SK-N-SH (cell line): ENCODE measurements around the gene AK2. TPM values are rescaled to one million over a fixed set of nuclear protein-coding genes. Genes with fewer than 3 reads are reported as not detected.

Experiments used
- CTCF ChIA-PET: fragments of 300-600, 350-600 bp; formaldehyde crosslinking; extraction: SDS; loops from one replicate; lab custom pipeline; 2021; lab: Yijun Ruan, JAX
- POLR2A ChIA-PET: fragments of 350-600 bp; sonication (Branson Sonifier 250); formaldehyde crosslinking; extraction: SDS; loops from one replicate; lab custom pipeline; 2020; ENCODE audit warnings: antibody characterized with exemption, inconsistent platforms; lab: Yijun Ruan, JAX
- DNase-seq: peaks from one replicate; pipeline ENCODE4 v3.0.0; 2012
- H2AFZ ChIP-seq: fragments of 200-600 bp; sonication (generic); 2 replicates; pipeline ENCODE4 v1.8.1; 2016; ENCODE audit warnings: antibody characterized with exemption, mild to moderate bottlenecking, low read depth
- H3F3A ChIP-seq: fragments of 200-600 bp; sonication (generic); replicated peaks from 2 replicates; pipeline ENCODE3; 2016; ENCODE audit warnings: antibody characterized with exemption, mild to moderate bottlenecking; ENCODE audit not compliant: insufficient read depth
- H3K27ac ChIP-seq, 2 experiments: fragments of 200-500 bp in 1 of 2; fragments of 200-600 bp in 1 of 2; sonication (Bioruptor generic) in 1 of 2; sonication (generic), shearing (Covaris generic) in 1 of 2; 2 replicates each; pipeline versions ENCODE4 v1.5.1 to v1.6.1; 2014 to 2016; ENCODE audit warnings: low read depth in 2 of 2, inconsistent platforms in 1 of 2, low read length in 1 of 2, mild to moderate bottlenecking in 1 of 2, mixed read lengths in 1 of 2
- H3K27me3 ChIP-seq: fragments of 200-600 bp; sonication (generic), shearing (Covaris generic); 2 replicates; pipeline ENCODE4 v1.6.1; 2016; ENCODE audit warnings: mixed run types; ENCODE audit not compliant: insufficient read depth
- H3K36me3 ChIP-seq, 2 experiments: fragments of 200-500 bp in 1 of 2; fragments of 200-600 bp in 1 of 2; sonication (Bioruptor generic) in 1 of 2; sonication (generic) in 1 of 2; replicated peaks in 1 of 2; 2 replicates each; pipeline versions ENCODE3 to v1.5.1; 2014 to 2016; ENCODE audit warnings: low read length in 1 of 2, mild to moderate bottlenecking in 1 of 2; ENCODE audit not compliant: insufficient read depth in 2 of 2, control insufficient read depth in 1 of 2
- H3K4me1 ChIP-seq, 2 experiments: fragments of 200-500 bp in 1 of 2; fragments of 200-600 bp in 1 of 2; sonication (Bioruptor generic) in 1 of 2; sonication (generic), shearing (Covaris generic) in 1 of 2; 2 replicates each; pipeline versions ENCODE4 v1.5.1 to v1.6.1; 2014 to 2016; ENCODE audit warnings: low read depth in 1 of 2, low read length in 1 of 2, mixed run types in 1 of 2; ENCODE audit not compliant: insufficient read depth in 2 of 2, control insufficient read depth in 1 of 2
- H3K4me2 ChIP-seq: fragments of 200-600 bp; sonication (generic), shearing (Covaris generic); 2 replicates; pipeline ENCODE4 v1.6.1; 2017; ENCODE audit warnings: mixed run types
- H3K4me3 ChIP-seq, 2 experiments: fragments of 200-500 bp in 1 of 2; fragments of 200-600 bp in 1 of 2; sonication (Bioruptor generic) in 1 of 2; sonication (generic), shearing (Covaris generic) in 1 of 2; 2 replicates each; pipeline versions ENCODE4 v1.5.1 to v1.8.1; 2014 to 2016; ENCODE audit warnings: low read depth in 2 of 2, inconsistent platforms in 1 of 2, low read length in 1 of 2, mild to moderate bottlenecking in 1 of 2, mixed read lengths in 1 of 2, moderate library complexity in 1 of 2
- H3K79me2 ChIP-seq: fragments of 200-600 bp; sonication (generic); 2 replicates; pipeline ENCODE4 v1.8.1; 2017; ENCODE audit warnings: mild to moderate bottlenecking; ENCODE audit not compliant: insufficient read depth
- H3K9ac ChIP-seq: fragments of 200-600 bp; sonication (generic); 2 replicates; pipeline ENCODE4 v1.6.1; 2017; ENCODE audit warnings: mixed run types
- H3K9me2 ChIP-seq: fragments of 200-600 bp; sonication (generic); 2 replicates; pipeline ENCODE4 v1.6.1; 2017; ENCODE audit warnings: mixed run types
- H3K9me3 ChIP-seq: fragments of 200-600 bp; sonication (generic); 2 replicates; pipeline ENCODE4 v1.6.1; 2017; ENCODE audit warnings: mixed run types, mild to moderate bottlenecking, moderate library complexity
- H4K20me1 ChIP-seq: fragments of 200-600 bp; sonication (generic); 2 replicates; pipeline ENCODE4 v1.6.1; 2017; ENCODE audit warnings: mild to moderate bottlenecking, mixed run types; ENCODE audit not compliant: insufficient read depth
- ELF1 ChIP-seq: IDR thresholded peaks from 2 replicates; pipeline ENCODE4 v1.4.0; 2012
- FOSL2 ChIP-seq: IDR thresholded peaks from 2 replicates; pipeline ENCODE4 v1.4.0; 2012; ENCODE audit warnings: low read depth, mild to moderate bottlenecking, moderate library complexity, borderline replicate concordance
- FOXM1 ChIP-seq: IDR thresholded peaks from 2 replicates; pipeline ENCODE4 v1.4.0; 2012; ENCODE audit warnings: low read depth, mild to moderate bottlenecking
- GABPA ChIP-seq: IDR thresholded peaks from 2 replicates; pipeline ENCODE4 v1.4.0; 2012; ENCODE audit warnings: low read depth, mild to moderate bottlenecking
- JUND ChIP-seq: IDR thresholded peaks from 2 replicates; pipeline ENCODE4 v1.4.0; 2012
- MEF2A ChIP-seq: IDR thresholded peaks from 2 replicates; pipeline ENCODE4 v1.4.0; 2012; ENCODE audit warnings: low read depth, borderline replicate concordance
- POLR2AphosphoS5 ChIP-seq: IDR thresholded peaks from 2 replicates; pipeline ENCODE4 v1.6.1; 2012; ENCODE audit warnings: low read depth, low read length
- RCOR1 ChIP-seq: fragments of 150-350 bp; IDR thresholded peaks from 2 replicates; pipeline ENCODE4 v1.6.1; 2017; ENCODE audit warnings: antibody characterized with exemption, low read length
- RXRA ChIP-seq: IDR thresholded peaks from 2 replicates; pipeline ENCODE4 v1.4.0; 2012; ENCODE audit warnings: low read depth, mild to moderate bottlenecking, borderline replicate concordance
- TCF12 ChIP-seq: IDR thresholded peaks from 2 replicates; pipeline ENCODE4 v1.4.0; 2012
- WGBS: methylation state at CpG from one replicate; pipeline ENCODE4 v1.1.6; 2017; ENCODE audit warnings: low lambda C conversion rate; 5-methylcytosine and 5-hydroxymethylcytosine counted together
- polyA plus RNA-seq, 3 experiments: library from polyadenylated mRNA; depleted of rRNA; stranded (reverse); fragments of >200 nt; gene quantifications; 2 replicates each; pipeline ENCODE4 v1.2.3, GENCODE V29; 2012
- TF ChIP-seq, protein P1 (sequence below): IDR thresholded peaks from 2 replicates; pipeline ENCODE4 v1.6.1; 2012; ENCODE audit warnings: mild to moderate bottlenecking, low read depth, low read length, moderate library complexity
- TF ChIP-seq, protein P2 (sequence below): fragments of 150-350 bp; IDR thresholded peaks from 2 replicates; pipeline ENCODE4 v1.6.1; 2017; ENCODE audit warnings: antibody characterized with exemption, low read length, low read depth, borderline replicate concordance
- TF ChIP-seq, protein P3 (sequence below): fragments of 150-350 bp; IDR thresholded peaks from 2 replicates; pipeline ENCODE4 v1.6.1; 2016; ENCODE audit warnings: mild to moderate bottlenecking, low read depth, low read length
- TF ChIP-seq, protein P4 (sequence below): IDR thresholded peaks from 2 replicates; pipeline ENCODE4 v1.4.0; 2012; ENCODE audit warnings: low read depth, borderline replicate concordance

AK2 gene
- polyA plus RNA-seq, 1 of the 3 experiments (the other 2 are of a cell fraction): 191 TPM

DNA sequence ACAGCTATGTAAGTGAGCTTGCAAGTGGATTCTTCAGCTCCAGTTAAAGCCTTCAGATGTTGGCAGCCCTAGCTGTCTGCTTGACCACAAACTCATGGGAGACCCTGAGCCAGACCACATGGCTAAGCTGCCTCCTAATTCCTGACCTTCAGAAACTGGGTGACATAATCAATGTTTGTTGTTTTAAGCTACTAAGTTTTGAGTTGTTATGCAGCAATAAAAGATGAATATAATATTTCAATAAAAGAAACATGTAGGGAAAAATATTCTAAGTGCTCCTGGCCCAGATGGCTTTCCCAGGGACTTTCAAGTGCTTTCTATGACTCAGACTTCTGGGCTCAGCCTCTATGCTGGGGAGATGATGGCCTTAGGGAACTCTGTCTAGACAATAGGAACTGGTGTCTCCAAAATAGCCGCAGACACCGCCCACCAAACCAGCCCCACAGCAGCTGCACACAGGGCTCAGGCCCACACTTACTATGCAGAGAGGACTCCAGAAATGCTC is 23.9 kb upstream of the AK2 start:
- Histone ChIP-seq H3K4me2 (no peak overlapping the region), H3F3A (peaks cover 11% of the 10 kb centered on the region), H3K9me3 (peaks cover 6% of the 10 kb centered on the region; the same call in 1 of the 2 replicates), H3K4me1 (peaks cover 0 to 5% of the 10 kb centered on the region in 2 experiments; a peak in 1 of 4 replicates), H3K4me3 (no peak overlapping the region), H3K36me3 (no peaks in the 10 kb centered on the region), H3K27me3 (no peaks in the 10 kb centered on the region), H4K20me1 (no peaks in the 10 kb centered on the region), H3K9me2 (no peaks in the 10 kb centered on the region), H2AFZ (no peak overlapping the region), H3K27ac (peak overlapping the region in 1 of 2 experiments; percentile 55; a peak in 1 of 4 replicates), H3K9ac (no peak overlapping the region), H3K79me2 (no peaks in the 10 kb centered on the region)
- TF ChIP-seq, protein P1, sequence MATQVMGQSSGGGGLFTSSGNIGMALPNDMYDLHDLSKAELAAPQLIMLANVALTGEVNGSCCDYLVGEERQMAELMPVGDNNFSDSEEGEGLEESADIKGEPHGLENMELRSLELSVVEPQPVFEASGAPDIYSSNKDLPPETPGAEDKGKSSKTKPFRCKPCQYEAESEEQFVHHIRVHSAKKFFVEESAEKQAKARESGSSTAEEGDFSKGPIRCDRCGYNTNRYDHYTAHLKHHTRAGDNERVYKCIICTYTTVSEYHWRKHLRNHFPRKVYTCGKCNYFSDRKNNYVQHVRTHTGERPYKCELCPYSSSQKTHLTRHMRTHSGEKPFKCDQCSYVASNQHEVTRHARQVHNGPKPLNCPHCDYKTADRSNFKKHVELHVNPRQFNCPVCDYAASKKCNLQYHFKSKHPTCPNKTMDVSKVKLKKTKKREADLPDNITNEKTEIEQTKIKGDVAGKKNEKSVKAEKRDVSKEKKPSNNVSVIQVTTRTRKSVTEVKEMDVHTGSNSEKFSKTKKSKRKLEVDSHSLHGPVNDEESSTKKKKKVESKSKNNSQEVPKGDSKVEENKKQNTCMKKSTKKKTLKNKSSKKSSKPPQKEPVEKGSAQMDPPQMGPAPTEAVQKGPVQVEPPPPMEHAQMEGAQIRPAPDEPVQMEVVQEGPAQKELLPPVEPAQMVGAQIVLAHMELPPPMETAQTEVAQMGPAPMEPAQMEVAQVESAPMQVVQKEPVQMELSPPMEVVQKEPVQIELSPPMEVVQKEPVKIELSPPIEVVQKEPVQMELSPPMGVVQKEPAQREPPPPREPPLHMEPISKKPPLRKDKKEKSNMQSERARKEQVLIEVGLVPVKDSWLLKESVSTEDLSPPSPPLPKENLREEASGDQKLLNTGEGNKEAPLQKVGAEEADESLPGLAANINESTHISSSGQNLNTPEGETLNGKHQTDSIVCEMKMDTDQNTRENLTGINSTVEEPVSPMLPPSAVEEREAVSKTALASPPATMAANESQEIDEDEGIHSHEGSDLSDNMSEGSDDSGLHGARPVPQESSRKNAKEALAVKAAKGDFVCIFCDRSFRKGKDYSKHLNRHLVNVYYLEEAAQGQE: no peak
- TF ChIP-seq JUND: no peak
- TF ChIP-seq MEF2A: no peak
- TF ChIP-seq RCOR1: no peak
- TF ChIP-seq POLR2AphosphoS5: no peak
- no peak for TF ChIP-seq TCF12
- CTCF ChIA-PET: interaction anchor here (0.8 to 8.8 kb wide), 4 partner anchors 26 to 184 kb away, joined by 3 to 120 read pairs (median 6); no protein-coding TSS in a partner anchor
- POLR2A ChIA-PET: interaction anchor here (0.9 kb wide), 1 partner anchor 20 kb away, joined by 4 read pairs; no protein-coding TSS in a partner anchor
- DNase-seq: no peak
- 32% methylated on average over 2 of the region's 2 CpGs for WGBS

DNA sequence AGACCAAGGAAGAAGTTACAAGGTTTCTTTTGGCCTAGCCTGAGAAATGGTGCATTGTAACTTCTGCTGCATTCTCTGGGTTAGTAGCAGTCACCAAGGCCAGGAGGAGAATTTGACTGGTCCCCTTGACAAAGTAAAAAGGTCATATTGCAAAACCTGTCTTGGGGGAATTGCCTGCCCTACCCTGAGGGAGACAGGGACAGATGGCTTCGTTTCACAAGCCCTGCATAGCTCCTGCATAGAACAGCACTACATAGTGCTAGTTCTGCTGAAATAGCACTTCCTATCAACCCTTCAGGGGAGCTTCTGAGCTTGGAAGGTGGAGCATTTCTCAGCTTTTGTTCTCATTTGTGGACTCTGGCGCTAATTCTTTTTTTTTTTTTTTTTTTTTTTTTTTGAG is 20.4 kb upstream of the AK2 start:
- POLR2A ChIA-PET: interaction anchor here (0.6 to 1.2 kb wide), 2 partner anchors 11 to 28 kb away, joined by 3 to 4 read pairs; no protein-coding TSS in a partner anchor

More for the DNA sequence above, 20.4 kb upstream of the AK2 start:
- H3K9me2 ChIP-seq: no peaks in the 10 kb centered on the region
- H3F3A ChIP-seq: peaks cover 11% of the 10 kb centered on the region
- H4K20me1 ChIP-seq: no peaks in the 10 kb centered on the region
- H3K4me3 ChIP-seq: no peak overlapping the region
- H2AFZ ChIP-seq: no peak overlapping the region
- H3K36me3 ChIP-seq: no peaks in the 10 kb centered on the region
- H3K4me2 ChIP-seq: no peak overlapping the region
- H3K27ac ChIP-seq: no peak overlapping the region
- 56% methylated on average over 2 of the region's 2 CpGs for WGBS
- H3K4me1 ChIP-seq: peaks cover 0 to 12% of the 10 kb centered on the region in 2 experiments; a peak in 1 of 4 replicates
- TF ChIP-seq, protein P1: no peak
- TF ChIP-seq GABPA (no peak), FOSL2 (no peak), TCF12 (no peak), ELF1 (no peak), RXRA (no peak), RCOR1 (no peak), FOXM1 (no peak)
- TF ChIP-seq, protein P2, sequence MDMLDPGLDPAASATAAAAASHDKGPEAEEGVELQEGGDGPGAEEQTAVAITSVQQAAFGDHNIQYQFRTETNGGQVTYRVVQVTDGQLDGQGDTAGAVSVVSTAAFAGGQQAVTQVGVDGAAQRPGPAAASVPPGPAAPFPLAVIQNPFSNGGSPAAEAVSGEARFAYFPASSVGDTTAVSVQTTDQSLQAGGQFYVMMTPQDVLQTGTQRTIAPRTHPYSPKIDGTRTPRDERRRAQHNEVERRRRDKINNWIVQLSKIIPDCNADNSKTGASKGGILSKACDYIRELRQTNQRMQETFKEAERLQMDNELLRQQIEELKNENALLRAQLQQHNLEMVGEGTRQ: no peak
- TF ChIP-seq, protein P3, sequence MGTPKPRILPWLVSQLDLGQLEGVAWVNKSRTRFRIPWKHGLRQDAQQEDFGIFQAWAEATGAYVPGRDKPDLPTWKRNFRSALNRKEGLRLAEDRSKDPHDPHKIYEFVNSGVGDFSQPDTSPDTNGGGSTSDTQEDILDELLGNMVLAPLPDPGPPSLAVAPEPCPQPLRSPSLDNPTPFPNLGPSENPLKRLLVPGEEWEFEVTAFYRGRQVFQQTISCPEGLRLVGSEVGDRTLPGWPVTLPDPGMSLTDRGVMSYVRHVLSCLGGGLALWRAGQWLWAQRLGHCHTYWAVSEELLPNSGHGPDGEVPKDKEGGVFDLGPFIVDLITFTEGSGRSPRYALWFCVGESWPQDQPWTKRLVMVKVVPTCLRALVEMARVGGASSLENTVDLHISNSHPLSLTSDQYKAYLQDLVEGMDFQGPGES: no peak
- TF ChIP-seq, protein P4, sequence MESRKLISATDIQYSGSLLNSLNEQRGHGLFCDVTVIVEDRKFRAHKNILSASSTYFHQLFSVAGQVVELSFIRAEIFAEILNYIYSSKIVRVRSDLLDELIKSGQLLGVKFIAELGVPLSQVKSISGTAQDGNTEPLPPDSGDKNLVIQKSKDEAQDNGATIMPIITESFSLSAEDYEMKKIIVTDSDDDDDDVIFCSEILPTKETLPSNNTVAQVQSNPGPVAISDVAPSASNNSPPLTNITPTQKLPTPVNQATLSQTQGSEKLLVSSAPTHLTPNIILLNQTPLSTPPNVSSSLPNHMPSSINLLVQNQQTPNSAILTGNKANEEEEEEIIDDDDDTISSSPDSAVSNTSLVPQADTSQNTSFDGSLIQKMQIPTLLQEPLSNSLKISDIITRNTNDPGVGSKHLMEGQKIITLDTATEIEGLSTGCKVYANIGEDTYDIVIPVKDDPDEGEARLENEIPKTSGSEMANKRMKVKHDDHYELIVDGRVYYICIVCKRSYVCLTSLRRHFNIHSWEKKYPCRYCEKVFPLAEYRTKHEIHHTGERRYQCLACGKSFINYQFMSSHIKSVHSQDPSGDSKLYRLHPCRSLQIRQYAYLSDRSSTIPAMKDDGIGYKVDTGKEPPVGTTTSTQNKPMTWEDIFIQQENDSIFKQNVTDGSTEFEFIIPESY: no peak
- H3K9ac ChIP-seq: no peak overlapping the region
- H3K79me2 ChIP-seq: no peaks in the 10 kb centered on the region
- CTCF ChIA-PET: interaction anchor here (0.7 to 8.8 kb wide), 10 partner anchors 10 to 234 kb away, joined by 3 to 120 read pairs (median 6); partner anchors contain the start of gene AZIN2
- DNase-seq: no peak
- no peaks in the 10 kb centered on the region for H3K9me3 ChIP-seq
- H3K27me3 ChIP-seq: no peaks in the 10 kb centered on the region
